Measurements from ENCODE around the gene NTN3.

The NTN3 gene

GRCh38 chr16:2487517-2487842 is 16.4 kb downstream of the NTN3 start:
- no peak for TF ChIP-seq EZH2 (IDR thresholded peaks at IDR 0.05; ENCODE audit: borderline replicate concordance, low read depth, low read length, severe bottlenecking)
- TF ChIP-seq CTCF (IDR thresholded peaks at IDR 0.05; ENCODE audit: borderline replicate concordance, extremely low read depth, low read length, poor library complexity, severe bottlenecking) = no peak
- Histone ChIP-seq H3K9ac (ENCODE audit: low read depth, low read length) (no peak overlapping the region), H3K4me3 (ENCODE audit: low read depth in 1 of 2, low read length in 2 of 2) (no peak overlapping the region), H3K9me3 (ENCODE audit: insufficient read depth, low read length, severe bottlenecking) (no peaks in the 10 kb centered on the region), H3K27ac (ENCODE audit: low read length) (no peak overlapping the region), H3K4me1 (ENCODE audit: insufficient read depth, low read length) (no peaks in the 10 kb centered on the region), H2AFZ (ENCODE audit: low read depth, low read length) (no peak overlapping the region), H3K36me3 (ENCODE audit: insufficient read depth, low read length) (peaks cover 13% of the 10 kb centered on the region), H4K20me1 (ENCODE audit: insufficient read depth, low read length) (peaks cover 67% of the 10 kb centered on the region), H3K27me3 (ENCODE audit: insufficient read depth, low read length, poor library complexity) (no peaks in the 10 kb centered on the region), H3K79me2 (ENCODE audit: insufficient read depth, low read length) (peaks cover 63% of the 10 kb centered on the region), H3K4me2 (ENCODE audit: insufficient read depth, low read length) (no peak overlapping the region)
- DNase-seq (no peak), ATAC-seq (ENCODE audit: insufficient read depth, low read depth) (no peak)

DNA sequence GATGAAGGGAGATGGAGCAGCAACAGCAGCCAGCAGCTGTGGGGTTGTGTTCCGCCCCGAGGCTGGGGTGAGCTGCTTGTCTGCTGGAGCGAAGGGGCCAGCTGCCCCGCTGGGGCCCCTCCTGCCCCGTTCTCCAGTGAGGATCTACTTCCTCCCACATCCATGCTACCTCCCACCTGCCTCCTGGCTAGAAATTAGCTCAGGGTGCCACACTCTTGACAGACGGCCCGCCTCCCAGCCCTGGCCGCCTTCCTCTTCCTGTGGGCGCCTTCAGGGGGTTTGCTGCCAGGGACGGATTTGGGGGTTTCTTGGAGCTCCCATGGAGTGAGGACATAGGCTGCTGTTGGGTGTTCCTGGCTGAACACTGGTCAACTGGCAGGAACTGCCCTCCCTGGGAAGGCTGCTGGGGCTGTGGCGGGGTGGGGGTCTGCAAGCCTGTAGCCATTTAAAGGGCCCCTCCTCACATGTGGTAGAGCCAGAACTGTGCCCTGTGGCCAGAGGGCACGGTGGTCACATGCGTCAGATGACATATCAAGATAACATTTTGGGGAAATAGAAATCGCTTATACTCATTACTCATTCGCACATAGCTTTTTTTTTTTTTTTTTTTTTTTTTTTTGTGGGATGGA is 16.9 kb downstream of the NTN3 start:
- Histone ChIP-seq H4K20me1 (ENCODE audit: insufficient read depth, low read length) (peaks cover 61% of the 10 kb centered on the region), H3K36me3 (ENCODE audit: insufficient read depth, low read length) (peaks cover 13% of the 10 kb centered on the region), H3K9ac (ENCODE audit: low read depth, low read length) (no peak overlapping the region), H3K79me2 (ENCODE audit: insufficient read depth, low read length) (peaks cover 59% of the 10 kb centered on the region), H3K9me3 (ENCODE audit: insufficient read depth, low read length, severe bottlenecking) (no peaks in the 10 kb centered on the region), H3K27ac (ENCODE audit: low read length) (no peak overlapping the region), H3K27me3 (ENCODE audit: insufficient read depth, low read length, poor library complexity) (no peaks in the 10 kb centered on the region), H3K4me3 (ENCODE audit: low read depth in 1 of 2, low read length in 2 of 2) (no peak overlapping the region), H2AFZ (ENCODE audit: low read depth, low read length) (no peak overlapping the region), H3K4me2 (ENCODE audit: insufficient read depth, low read length) (no peak overlapping the region), H3K4me1 (ENCODE audit: insufficient read depth, low read length) (no peaks in the 10 kb centered on the region)
- ATAC-seq (ENCODE audit: insufficient read depth, low read depth) (no peak), DNase-seq (no peak)
- TF ChIP-seq EZH2 (IDR thresholded peaks at IDR 0.05; ENCODE audit: borderline replicate concordance, low read depth, low read length, severe bottlenecking) (no peak), CTCF (IDR thresholded peaks at IDR 0.05; ENCODE audit: borderline replicate concordance, extremely low read depth, low read length, poor library complexity, severe bottlenecking) (no peak)

DNA sequence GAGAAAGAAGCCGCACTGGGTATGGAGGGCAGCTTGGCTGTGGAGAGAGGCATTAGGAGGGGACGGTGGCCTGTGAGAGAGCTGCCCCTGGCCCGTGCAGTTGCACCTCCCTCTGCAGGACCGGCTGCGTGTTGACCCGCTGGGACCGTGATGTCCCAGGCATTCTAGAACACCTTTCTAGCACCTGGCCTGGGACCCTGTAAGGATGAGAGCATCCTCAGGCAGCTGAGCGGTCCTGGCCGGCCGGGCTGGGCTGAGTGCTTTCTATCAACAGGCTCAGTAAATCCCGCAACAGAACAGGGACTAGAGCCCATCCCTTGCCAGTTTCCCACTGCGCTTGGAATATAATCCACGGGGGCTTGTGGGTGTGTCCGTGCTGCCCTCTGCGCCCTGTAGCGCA is 18.5 kb downstream of the NTN3 start:
- no peak overlapping the region for H3K4me3 ChIP-seq (ENCODE audit: low read depth in 1 of 2, low read length in 2 of 2)
- H3K79me2 ChIP-seq (ENCODE audit: insufficient read depth, low read length) = peaks cover 51% of the 10 kb centered on the region
- no peak overlapping the region for H3K4me2 ChIP-seq (ENCODE audit: insufficient read depth, low read length)
- no peak for TF ChIP-seq EZH2 (IDR thresholded peaks at IDR 0.05; ENCODE audit: borderline replicate concordance, low read depth, low read length, severe bottlenecking)
- no peak for DNase-seq
- H3K27me3 ChIP-seq (ENCODE audit: insufficient read depth, low read length, poor library complexity) = no peaks in the 10 kb centered on the region
- no peaks in the 10 kb centered on the region for H3K4me1 ChIP-seq (ENCODE audit: insufficient read depth, low read length)
- peaks cover 50% of the 10 kb centered on the region for H4K20me1 ChIP-seq (ENCODE audit: insufficient read depth, low read length)
- no peak for ATAC-seq (ENCODE audit: insufficient read depth, low read depth)
- H2AFZ ChIP-seq (ENCODE audit: low read depth, low read length) = no peak overlapping the region
- no peaks in the 10 kb centered on the region for H3K9me3 ChIP-seq (ENCODE audit: insufficient read depth, low read length, severe bottlenecking)
- no peak overlapping the region for H3K9ac ChIP-seq (ENCODE audit: low read depth, low read length)
- H3K36me3 ChIP-seq (ENCODE audit: insufficient read depth, low read length) = peaks cover 10% of the 10 kb centered on the region
- no peak overlapping the region for H3K27ac ChIP-seq (ENCODE audit: low read length)

GRCh38 chr16:2490190-2491105 is 19.4 kb downstream of the NTN3 start:
- H3K4me1 ChIP-seq (ENCODE audit: insufficient read depth, low read length) = no peaks in the 10 kb centered on the region
- no peak for DNase-seq
- no peaks in the 10 kb centered on the region for H3K9me3 ChIP-seq (ENCODE audit: insufficient read depth, low read length, severe bottlenecking)
- H3K4me3 ChIP-seq (ENCODE audit: low read depth in 1 of 2, low read length in 2 of 2) = no peak overlapping the region
- no peaks in the 10 kb centered on the region for H3K27me3 ChIP-seq (ENCODE audit: insufficient read depth, low read length, poor library complexity)
- no peak overlapping the region for H3K27ac ChIP-seq (ENCODE audit: low read length)
- no peak overlapping the region for H3K4me2 ChIP-seq (ENCODE audit: insufficient read depth, low read length)
- H4K20me1 ChIP-seq (ENCODE audit: insufficient read depth, low read length) = peaks cover 44% of the 10 kb centered on the region
- H3K36me3 ChIP-seq (ENCODE audit: insufficient read depth, low read length) = peaks cover 9% of the 10 kb centered on the region
- H3K9ac ChIP-seq (ENCODE audit: low read depth, low read length) = no peak overlapping the region
- TF ChIP-seq CTCF (IDR thresholded peaks at IDR 0.05; ENCODE audit: borderline replicate concordance, extremely low read depth, low read length, poor library complexity, severe bottlenecking) = no peak
- TF ChIP-seq EZH2 (IDR thresholded peaks at IDR 0.05; ENCODE audit: borderline replicate concordance, low read depth, low read length, severe bottlenecking) = no peak
- no peak overlapping the region for H2AFZ ChIP-seq (ENCODE audit: low read depth, low read length)
- ATAC-seq (ENCODE audit: insufficient read depth, low read depth) = no peak
- peaks cover 45% of the 10 kb centered on the region for H3K79me2 ChIP-seq (ENCODE audit: insufficient read depth, low read length)
